HepG2 (cell line): Measurements from ENCODE around the gene ZNF888. TPM values are rescaled to one million over a fixed set of nuclear protein-coding genes. Genes with fewer than 3 reads are reported as not detected.

Experiments used
- ARHGAP35 ChIP-seq: sonication (generic); formaldehyde crosslinking; IDR thresholded peaks from 2 replicates; pipeline ENCODE4 v1.9.0; 2022; ENCODE audit warnings: mild to moderate bottlenecking, inconsistent platforms, moderate library complexity, missing genetic modification reagents, borderline replicate concordance
- CCDC6 ChIP-seq: sonication (generic); formaldehyde crosslinking; IDR thresholded peaks from 2 replicates; pipeline ENCODE4 v1.8.1; 2022; ENCODE audit warnings: mild to moderate bottlenecking, missing genetic modification reagents, moderate library complexity
- CREB1 ChIP-seq, 2 experiments: fragments of 450-650 bp in 1 of 2; IDR thresholded peaks; 2 replicates each; pipeline ENCODE4 v1.6.1; 2016 to 2017; ENCODE audit warnings: control low read depth in 1 of 2, mild to moderate bottlenecking in 1 of 2, missing compliant biosample characterization in 1 of 2, missing genetic modification characterization in 1 of 2
- EHMT2 ChIP-seq: fragments of 200-600 bp; sonication (generic); IDR thresholded peaks from 2 replicates; pipeline ENCODE4 v1.7.0; 2017; ENCODE audit warnings: antibody characterized with exemption, low read depth, low read length, borderline replicate concordance
- FOXA1 ChIP-seq, 2 experiments: fragments of 450-650 bp in 1 of 2; sonication (generic) in 1 of 2; formaldehyde crosslinking in 1 of 2; IDR thresholded peaks; 2 replicates each; pipeline versions ENCODE4 v1.4.0 to v1.6.1; 2016 to 2020; ENCODE audit warnings: missing genetic modification reagents in 1 of 2
- GABPB1 ChIP-seq: IDR thresholded peaks from 2 replicates; pipeline ENCODE4 v1.6.1; 2016; ENCODE audit warnings: mild to moderate bottlenecking, missing genetic modification reagents, moderate library complexity, missing compliant biosample characterization
- HDAC6 ChIP-seq: fragments of 200-600 bp; sonication (generic); IDR thresholded peaks from 2 replicates; pipeline ENCODE4 v1.7.0; 2017; ENCODE audit warnings: mild to moderate bottlenecking, antibody characterized with exemption, low read length, low read depth
- MBD4 ChIP-seq: IDR thresholded peaks from 2 replicates; pipeline ENCODE4 v1.6.1; 2012; ENCODE audit warnings: low read length, inconsistent platforms, borderline replicate concordance
- MED1 ChIP-seq: sonication (generic); formaldehyde crosslinking; IDR thresholded peaks from 2 replicates; pipeline ENCODE4 v1.4.0; 2020; ENCODE audit warnings: missing genetic modification reagents
- MTERF4 ChIP-seq: sonication (generic); formaldehyde crosslinking; IDR thresholded peaks from 2 replicates; pipeline ENCODE4 v1.8.0; 2023; ENCODE audit warnings: mild to moderate bottlenecking, missing genetic modification reagents
- NFE2L1 ChIP-seq: sonication (generic); formaldehyde crosslinking; IDR thresholded peaks from 2 replicates; pipeline ENCODE4 v1.4.0; 2020; ENCODE audit warnings: missing genetic modification reagents, mild to moderate bottlenecking, borderline replicate concordance
- POGZ ChIP-seq: sonication (generic); formaldehyde crosslinking; IDR thresholded peaks from 2 replicates; pipeline ENCODE4 v1.4.0; 2020; ENCODE audit warnings: mild to moderate bottlenecking, missing genetic modification reagents
- PREB ChIP-seq: sonication (generic); formaldehyde crosslinking; IDR thresholded peaks from 2 replicates; pipeline ENCODE4 v1.4.0; 2020; ENCODE audit warnings: missing genetic modification reagents
- PRPF4 ChIP-seq: fragments of 200-400 bp; formaldehyde crosslinking; IDR thresholded peaks from 2 replicates; pipeline ENCODE4 v1.6.1; 2016; ENCODE audit warnings: low read length, low read depth; ENCODE audit not compliant: poor library complexity, severe bottlenecking
- ZBED4 ChIP-seq: sonication (generic); formaldehyde crosslinking; IDR thresholded peaks from 2 replicates; pipeline ENCODE4 v1.4.0; 2020; ENCODE audit warnings: missing genetic modification reagents, borderline replicate concordance
- ZBTB7B ChIP-seq: sonication (generic); formaldehyde crosslinking; IDR thresholded peaks from 2 replicates; pipeline ENCODE4 v1.4.0; 2020; ENCODE audit warnings: missing genetic modification reagents
- ZNF367 ChIP-seq: sonication (generic); formaldehyde crosslinking; IDR thresholded peaks from 2 replicates; pipeline ENCODE4 v1.4.0; 2020; ENCODE audit warnings: missing genetic modification reagents, borderline replicate concordance
- ZNF383 ChIP-seq: sonication (generic); formaldehyde crosslinking; IDR thresholded peaks from 2 replicates; pipeline ENCODE4 v1.4.0; 2020; ENCODE audit warnings: missing genetic modification reagents, mild to moderate bottlenecking, borderline replicate concordance
- ZNF713 ChIP-seq: sonication (generic); formaldehyde crosslinking; IDR thresholded peaks from 2 replicates; pipeline ENCODE4 v1.4.0; 2020; ENCODE audit warnings: mild to moderate bottlenecking, missing genetic modification reagents
- polyA plus RNA-seq, 8 experiments: library from polyadenylated mRNA; depleted of rRNA in 3 of 8; stranded (reverse) in 7 of 8; unstranded in 1 of 8; fragments of >200 nt; fragmentation: Illumina TruSeq in 4 of 8; extraction: Trizol in 4 of 8; gene quantifications; 2 replicates each; pipeline versions ENCODE4 v1.2.1 to v1.2.3, GENCODE V29; 2011 to 2016; ENCODE audit warnings: low read depth in 4 of 8, missing spikeins in 1 of 8, mixed read lengths in 1 of 8; ENCODE audit not compliant: insufficient read depth in 1 of 8
- total RNA-seq, 5 experiments: library from RNA; depleted of rRNA; stranded (reverse); fragments of >200 nt; fragmentation: Illumina TruSeq; extraction: Trizol; gene quantifications; 2 replicates each; pipeline ENCODE4 v1.2.3, GENCODE V29; 2016; ENCODE audit warnings: low read depth in 1 of 5
- TF ChIP-seq, protein P1 (sequence below): sonication (generic); formaldehyde crosslinking; IDR thresholded peaks from 2 replicates; pipeline ENCODE4 v1.4.0; 2020; ENCODE audit warnings: mild to moderate bottlenecking, missing genetic modification reagents

Gene ZNF888
- total and polyA plus RNA-seq, 2 of the 13 experiments (the other 11 are each of a cell fraction or from before 2014, with no cell fraction given), result 1.7 to 7.6 TPM

DNA sequence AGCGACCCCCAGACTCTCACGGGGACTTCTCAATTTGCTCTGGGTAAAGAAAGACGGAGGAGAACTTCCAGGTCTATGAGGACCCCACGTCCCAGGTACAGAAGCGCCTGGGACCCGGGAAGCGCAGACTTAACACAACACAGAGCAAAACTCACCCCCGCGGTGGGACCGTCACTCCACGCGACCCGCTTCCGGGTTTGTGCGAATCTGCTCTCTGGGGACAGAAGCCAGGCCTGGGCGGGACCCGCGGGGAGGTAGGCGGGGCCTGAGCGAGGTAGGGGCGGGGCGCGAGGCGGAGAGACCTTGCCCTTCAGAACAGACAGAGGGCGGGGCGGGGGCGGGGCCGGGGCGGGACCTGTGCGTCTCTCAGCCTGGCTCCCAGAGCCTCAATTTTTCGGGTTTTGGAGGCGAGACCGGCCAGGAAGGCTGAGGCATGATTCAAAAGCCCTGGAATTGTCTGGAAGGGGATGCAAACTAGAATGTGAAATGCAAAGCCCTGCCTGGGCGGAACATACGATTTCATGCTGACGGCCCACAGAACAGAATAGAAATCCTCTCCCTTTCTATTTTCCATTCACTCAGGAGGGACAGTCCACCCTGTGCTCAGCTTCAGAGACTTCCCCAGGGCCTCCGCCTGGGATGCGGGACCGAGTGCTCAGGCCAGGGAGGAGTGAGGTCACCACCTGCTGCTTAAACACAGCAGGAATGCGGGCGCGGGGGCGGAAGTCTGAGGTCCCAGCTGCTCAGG, 19.3 kb upstream of the ZNF888 start (continued):
- TF ChIP-seq ZBED4 (CRISPR knock-in tag) (no peak; the same call in 1 of the 2 replicates), MTERF4 (CRISPR knock-in tag) (no peak), ZNF367 (CRISPR knock-in tag) (no peak), ZBTB7B (CRISPR knock-in tag) (no peak), PREB (CRISPR knock-in tag) (no peak), ZNF713 (no peak), FOXA1 (IDR thresholded peaks at IDR 0.05) (no peak), FOXA1 (CRISPR knock-in tag; IDR thresholded peaks at IDR 0.05) (no peak), POGZ (CRISPR knock-in tag) (no peak), EHMT2 (no peak), NFE2L1 (CRISPR knock-in tag) (no peak), MED1 (peak; percentile 49), CCDC6 (CRISPR knock-in tag) (no peak), ZNF383 (CRISPR knock-in tag) (no peak), MBD4 (no peak), CREB1 (IDR thresholded peaks at IDR 0.05) (no peak), CREB1 (CRISPR knock-in tag; IDR thresholded peaks at IDR 0.05) (no peak), GABPB1 (CRISPR knock-in tag) (peak; percentile 64), PRPF4 (no peak), HDAC6 (no peak), ARHGAP35 (CRISPR knock-in tag) (no peak)
- TF ChIP-seq, protein P1, sequence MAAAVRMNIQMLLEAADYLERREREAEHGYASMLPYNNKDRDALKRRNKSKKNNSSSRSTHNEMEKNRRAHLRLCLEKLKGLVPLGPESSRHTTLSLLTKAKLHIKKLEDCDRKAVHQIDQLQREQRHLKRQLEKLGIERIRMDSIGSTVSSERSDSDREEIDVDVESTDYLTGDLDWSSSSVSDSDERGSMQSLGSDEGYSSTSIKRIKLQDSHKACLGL, result no peak
